Liver (tissue), 9 donors: ENCODE results near the gene ST3GAL2. TPM values are rescaled to one million over a fixed set of nuclear protein-coding genes. Genes with fewer than 3 reads are reported as not detected.

Experiments used
- DNase-seq: peaks from one replicate; pipeline ENCODE4 v3.0.0-alpha.2; 2017; ENCODE audit warnings: low spot score
- H3K27ac ChIP-seq, 2 donors: one replicate each; pipeline ENCODE4 v1.7.0; 2013; ENCODE audit warnings: inconsistent platforms in 2 of 2, low read length in 2 of 2, control low read depth in 1 of 2, low read depth in 1 of 2, mild to moderate bottlenecking in 1 of 2
- H3K27me3 ChIP-seq, 4 donors: one replicate each; pipeline versions ENCODE4 v1.6.1 to v1.7.0; 2013; ENCODE audit warnings: low read length in 3 of 4, inconsistent platforms in 1 of 4, mild to moderate bottlenecking in 1 of 4, moderate library complexity in 1 of 4; ENCODE audit not compliant: control insufficient read depth in 4 of 4, insufficient read depth in 4 of 4
- H3K36me3 ChIP-seq, 4 donors: one replicate each; pipeline versions ENCODE4 v1.6.1 to v1.7.0; 2013; ENCODE audit warnings: low read length in 3 of 4, mild to moderate bottlenecking in 3 of 4, low read depth in 1 of 4, moderate library complexity in 1 of 4; ENCODE audit not compliant: control insufficient read depth in 4 of 4, insufficient read depth in 3 of 4
- H3K4me1 ChIP-seq, 4 donors: one replicate each; pipeline versions ENCODE4 v1.6.1 to v1.7.0; 2013; ENCODE audit warnings: low read length in 3 of 4, mild to moderate bottlenecking in 3 of 4, moderate library complexity in 1 of 4; ENCODE audit not compliant: control insufficient read depth in 4 of 4, insufficient read depth in 4 of 4
- H3K4me3 ChIP-seq, 3 donors: one replicate each; pipeline versions ENCODE4 v1.6.1 to v1.7.0; 2013; ENCODE audit warnings: low read length in 3 of 3, control low read depth in 1 of 3, low read depth in 1 of 3, mild to moderate bottlenecking in 1 of 3
- H3K9ac ChIP-seq, 2 donors: one replicate each; pipeline ENCODE4 v1.7.0; 2013; ENCODE audit warnings: low read length in 2 of 2, mild to moderate bottlenecking in 2 of 2, moderate library complexity in 2 of 2, control low read depth in 1 of 2, low read depth in 1 of 2
- H3K9me3 ChIP-seq, 4 donors: one replicate each; pipeline versions ENCODE4 v1.6.1 to v1.7.0; 2013; ENCODE audit warnings: low read length in 3 of 4; ENCODE audit not compliant: control insufficient read depth in 4 of 4
- EGR1 ChIP-seq, 2 donors: IDR thresholded peaks; 2 replicates each; pipeline ENCODE4 v1.6.1; 2016 to 2018; ENCODE audit warnings: antibody characterized with exemption in 2 of 2, low read depth in 2 of 2
- FOXA1 ChIP-seq: IDR thresholded peaks from 2 replicates; pipeline ENCODE4 v1.6.1; 2016; ENCODE audit warnings: antibody characterized with exemption
- HNF4A ChIP-seq, 2 donors: conservative IDR thresholded peaks; 2 replicates each; pipeline ENCODE4 v1.6.1; 2016; ENCODE audit warnings: antibody characterized with exemption in 2 of 2, mild to moderate bottlenecking in 2 of 2
- JUND ChIP-seq, 2 donors: IDR thresholded peaks; 2 replicates each; pipeline ENCODE4 v1.6.1; 2016; ENCODE audit warnings: antibody characterized with exemption in 2 of 2
- NR2F2 ChIP-seq: IDR thresholded peaks from 2 replicates; pipeline ENCODE4 v1.6.1; 2016; ENCODE audit warnings: antibody characterized with exemption
- RAD21 ChIP-seq, 2 donors: IDR thresholded peaks; 2 replicates each; pipeline ENCODE4 v1.6.1; 2016; ENCODE audit warnings: antibody characterized with exemption in 2 of 2, mild to moderate bottlenecking in 2 of 2
- RXRA ChIP-seq, 2 donors: IDR thresholded peaks; 2 replicates each; pipeline ENCODE4 v1.6.1; 2017 to 2018; ENCODE audit warnings: antibody characterized with exemption in 2 of 2, mild to moderate bottlenecking in 1 of 2
- SP1 ChIP-seq: IDR thresholded peaks from 2 replicates; pipeline ENCODE4 v1.6.1; 2018; ENCODE audit warnings: antibody characterized with exemption, mild to moderate bottlenecking
- TAF1 ChIP-seq: conservative IDR thresholded peaks from 2 replicates; pipeline ENCODE4 v1.6.1; 2016; ENCODE audit warnings: antibody characterized with exemption, mild to moderate bottlenecking
- YY1 ChIP-seq: IDR thresholded peaks from 2 replicates; pipeline ENCODE4 v1.6.1; 2016; ENCODE audit warnings: antibody characterized with exemption, mild to moderate bottlenecking
- WGBS: extraction: QIAGEN DNeasy Blood & Tissue Kit; methylation state at CpG from one replicate; pipeline ENCODE4 v1.1.7; 2013; 5-methylcytosine and 5-hydroxymethylcytosine counted together
- polyA plus RNA-seq, 2 donors: library from polyadenylated mRNA; stranded (reverse) in 1 of 2; unstranded in 1 of 2; fragments of 200-250 nt in 1 of 2; fragments of >200 nt in 1 of 2; fragmentation: Nextera tagmentation in 1 of 2; extraction: Ambion mirVana in 1 of 2; gene quantifications; one replicate each; pipeline versions ENCODE4 v1.2.1 to v1.2.3, GENCODE V29; 2013 to 2015
- total RNA-seq, 2 donors: library from RNA; depleted of rRNA; stranded (reverse); fragments of >200 nt; gene quantifications; one replicate each; pipeline ENCODE4 v1.2.3, GENCODE V29; 2014
- TF ChIP-seq, protein P1 (sequence below): IDR thresholded peaks from 2 replicates; pipeline ENCODE4 v1.6.1; 2016; ENCODE audit warnings: antibody characterized with exemption
- TF ChIP-seq, protein P2 (sequence below): IDR thresholded peaks from 2 replicates; pipeline ENCODE4 v1.6.1; 2016; ENCODE audit warnings: antibody characterized with exemption
- TF ChIP-seq, protein P3 (sequence below): IDR thresholded peaks from 2 replicates; pipeline ENCODE4 v1.6.1; 2016; ENCODE audit warnings: antibody characterized with exemption
- TF ChIP-seq, protein P4 (sequence below): fragments of 150-350 bp; IDR thresholded peaks from 2 replicates; pipeline ENCODE4 v1.5.1; 2017; ENCODE audit warnings: improper control_type of control experiment, low read depth, low read length; ENCODE audit not compliant: missing input control
- TF ChIP-seq, protein P5 (sequence below): IDR thresholded peaks from 2 replicates; pipeline ENCODE4 v1.6.1; 2016; ENCODE audit warnings: antibody characterized with exemption, mild to moderate bottlenecking
- donor health status: healthy.
- donor health status: healthy.
- donor health status: healthy.
- donor health status: healthy.
- donor health status: healthy.

ST3GAL2 gene
- total and polyA plus RNA-seq, 4 donors: 3.9 to 53.1 (median 12.9) TPM

DNA sequence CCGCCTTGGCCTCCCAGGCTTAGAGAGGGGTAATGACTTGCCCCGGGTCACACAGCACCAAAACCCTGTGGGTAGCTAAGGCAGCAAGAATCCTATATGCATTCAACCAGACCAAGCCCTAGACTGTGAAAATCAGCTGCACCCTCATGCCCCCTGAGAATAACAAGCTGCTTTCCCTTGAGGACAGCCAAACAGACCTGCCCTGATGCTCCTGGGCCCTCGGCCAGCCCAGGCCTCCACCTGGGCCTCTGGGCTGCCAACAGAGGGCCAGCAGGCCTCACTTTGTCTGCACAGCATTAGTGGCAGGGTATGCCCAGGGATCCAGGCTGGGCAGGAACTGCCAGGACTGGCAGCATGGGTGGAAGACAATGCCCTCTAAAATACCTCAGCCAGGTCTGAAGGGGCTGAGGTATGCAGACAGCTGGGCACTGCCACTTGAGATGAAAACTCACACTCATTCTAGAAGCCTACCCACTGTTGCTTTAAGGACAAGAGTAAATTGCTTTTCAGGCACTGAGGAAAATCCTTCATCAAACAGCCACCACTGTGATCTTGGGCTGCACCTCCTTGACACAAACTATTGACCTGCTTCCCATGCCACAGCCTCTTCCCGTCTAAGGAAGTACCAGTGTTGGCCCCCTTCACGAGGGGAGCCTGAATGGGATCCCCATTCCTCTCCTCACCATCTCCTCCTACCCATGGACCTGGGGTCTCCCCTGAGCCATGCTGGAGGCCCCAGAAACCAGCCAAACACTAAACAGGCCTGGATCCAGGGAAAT is 8.8 kb downstream of the ST3GAL2 start:
- DNase-seq: no peak
- peaks cover 30 to 46% (median 33%) of the 10 kb centered on the region in 4 donors for H3K4me1 ChIP-seq
- H3K4me3 ChIP-seq: no peak overlapping the region
- no peaks in the 10 kb centered on the region for H3K9me3 ChIP-seq
- H3K27me3 ChIP-seq: no peaks in the 10 kb centered on the region
- TF ChIP-seq NR2F2 (no peak), SP1 (no peak), RAD21 (IDR thresholded peaks at IDR 0.05) (no peak), JUND (IDR thresholded peaks at IDR 0.05) (no peak), FOXA1 (no peak), EGR1 (IDR thresholded peaks at IDR 0.05; ENCODE audit: low read depth in 2 of 2) (no peak)
- TF ChIP-seq, protein P1, sequence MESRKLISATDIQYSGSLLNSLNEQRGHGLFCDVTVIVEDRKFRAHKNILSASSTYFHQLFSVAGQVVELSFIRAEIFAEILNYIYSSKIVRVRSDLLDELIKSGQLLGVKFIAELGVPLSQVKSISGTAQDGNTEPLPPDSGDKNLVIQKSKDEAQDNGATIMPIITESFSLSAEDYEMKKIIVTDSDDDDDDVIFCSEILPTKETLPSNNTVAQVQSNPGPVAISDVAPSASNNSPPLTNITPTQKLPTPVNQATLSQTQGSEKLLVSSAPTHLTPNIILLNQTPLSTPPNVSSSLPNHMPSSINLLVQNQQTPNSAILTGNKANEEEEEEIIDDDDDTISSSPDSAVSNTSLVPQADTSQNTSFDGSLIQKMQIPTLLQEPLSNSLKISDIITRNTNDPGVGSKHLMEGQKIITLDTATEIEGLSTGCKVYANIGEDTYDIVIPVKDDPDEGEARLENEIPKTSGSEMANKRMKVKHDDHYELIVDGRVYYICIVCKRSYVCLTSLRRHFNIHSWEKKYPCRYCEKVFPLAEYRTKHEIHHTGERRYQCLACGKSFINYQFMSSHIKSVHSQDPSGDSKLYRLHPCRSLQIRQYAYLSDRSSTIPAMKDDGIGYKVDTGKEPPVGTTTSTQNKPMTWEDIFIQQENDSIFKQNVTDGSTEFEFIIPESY: no peak
- TF ChIP-seq, protein P2, sequence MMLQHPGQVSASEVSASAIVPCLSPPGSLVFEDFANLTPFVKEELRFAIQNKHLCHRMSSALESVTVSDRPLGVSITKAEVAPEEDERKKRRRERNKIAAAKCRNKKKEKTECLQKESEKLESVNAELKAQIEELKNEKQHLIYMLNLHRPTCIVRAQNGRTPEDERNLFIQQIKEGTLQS: no peak
- TF ChIP-seq, protein P3, sequence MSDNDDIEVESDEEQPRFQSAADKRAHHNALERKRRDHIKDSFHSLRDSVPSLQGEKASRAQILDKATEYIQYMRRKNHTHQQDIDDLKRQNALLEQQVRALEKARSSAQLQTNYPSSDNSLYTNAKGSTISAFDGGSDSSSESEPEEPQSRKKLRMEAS: no peak
- TF ChIP-seq, protein P4, sequence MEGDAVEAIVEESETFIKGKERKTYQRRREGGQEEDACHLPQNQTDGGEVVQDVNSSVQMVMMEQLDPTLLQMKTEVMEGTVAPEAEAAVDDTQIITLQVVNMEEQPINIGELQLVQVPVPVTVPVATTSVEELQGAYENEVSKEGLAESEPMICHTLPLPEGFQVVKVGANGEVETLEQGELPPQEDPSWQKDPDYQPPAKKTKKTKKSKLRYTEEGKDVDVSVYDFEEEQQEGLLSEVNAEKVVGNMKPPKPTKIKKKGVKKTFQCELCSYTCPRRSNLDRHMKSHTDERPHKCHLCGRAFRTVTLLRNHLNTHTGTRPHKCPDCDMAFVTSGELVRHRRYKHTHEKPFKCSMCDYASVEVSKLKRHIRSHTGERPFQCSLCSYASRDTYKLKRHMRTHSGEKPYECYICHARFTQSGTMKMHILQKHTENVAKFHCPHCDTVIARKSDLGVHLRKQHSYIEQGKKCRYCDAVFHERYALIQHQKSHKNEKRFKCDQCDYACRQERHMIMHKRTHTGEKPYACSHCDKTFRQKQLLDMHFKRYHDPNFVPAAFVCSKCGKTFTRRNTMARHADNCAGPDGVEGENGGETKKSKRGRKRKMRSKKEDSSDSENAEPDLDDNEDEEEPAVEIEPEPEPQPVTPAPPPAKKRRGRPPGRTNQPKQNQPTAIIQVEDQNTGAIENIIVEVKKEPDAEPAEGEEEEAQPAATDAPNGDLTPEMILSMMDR: no peak
- peak overlapping the region; percentile 39 to 70 for H3K27ac ChIP-seq
- 74% methylated on average over 5 of the region's 5 CpGs for WGBS
- H3K36me3 ChIP-seq: no peaks in the 10 kb centered on the region
- no peak overlapping the region for H3K9ac ChIP-seq

DNA sequence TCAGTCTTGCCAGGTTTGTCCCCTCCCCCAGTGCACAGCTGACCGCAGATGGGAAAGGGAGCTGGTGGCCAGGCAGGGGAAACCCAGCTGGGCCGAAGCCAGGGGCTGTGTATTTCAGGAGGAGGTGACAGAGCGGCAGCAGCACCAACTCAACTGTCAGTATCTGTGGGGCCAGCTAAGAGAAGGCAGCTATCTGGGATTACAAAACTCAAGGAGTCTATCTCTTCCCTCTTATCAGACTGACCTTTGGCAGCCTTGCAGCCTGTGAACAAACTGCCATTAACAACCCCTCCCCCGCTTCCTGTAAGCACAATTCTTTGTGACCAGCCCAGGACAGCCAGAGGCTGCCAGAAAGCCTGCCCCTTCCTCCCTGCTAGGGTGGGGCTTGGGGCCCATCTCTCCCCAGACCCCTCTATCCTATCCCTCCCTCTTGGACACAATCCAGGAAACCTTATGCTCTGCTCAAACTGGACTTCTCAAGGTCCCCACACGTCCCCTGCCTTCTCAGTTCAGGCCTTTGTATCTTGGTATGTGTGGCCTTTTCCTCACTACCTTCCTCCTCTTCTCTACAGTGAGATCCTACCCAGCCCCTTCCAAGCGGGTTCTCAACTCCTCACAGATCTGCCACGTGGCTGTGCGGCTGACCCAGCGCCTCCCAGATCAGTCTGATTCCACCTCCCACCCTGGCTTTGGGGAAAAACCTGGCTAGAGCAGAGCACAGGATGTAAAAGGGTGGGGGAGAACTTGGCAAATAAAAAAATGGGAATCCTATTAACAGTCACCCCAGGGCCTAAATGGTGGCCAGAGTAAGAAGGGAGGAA is 10.5 kb downstream of the ST3GAL2 start:
- Histone ChIP-seq H3K4me1 (peaks cover 26 to 39% (median 31%) of the 10 kb centered on the region in 4 donors), H3K27me3 (no peaks in the 10 kb centered on the region), H3K9ac (peak overlapping the region; percentile 0 to 34), H3K4me3 (no peak overlapping the region), H3K27ac (peak overlapping the region; percentile 72 to 88), H3K36me3 (no peaks in the 10 kb centered on the region), H3K9me3 (no peaks in the 10 kb centered on the region)
- 12% methylated on average over 9 of the region's 9 CpGs for WGBS
- peak; percentile 90 for DNase-seq
- TF ChIP-seq FOXA1 (peak; percentile 88), EGR1 (IDR thresholded peaks at IDR 0.05; ENCODE audit: low read depth in 2 of 2) (peak; percentile 48 to 77), RAD21 (IDR thresholded peaks at IDR 0.05) (peak; percentile 38 to 63), NR2F2 (peak; percentile 99), HNF4A (conservative IDR thresholded peaks at IDR 0.05) (peak; percentile 84 to 89), TAF1 (peak; percentile 67), YY1 (peak; percentile 88), SP1 (peak; percentile 94), RXRA (IDR thresholded peaks at IDR 0.05) (peak; percentile 87 to 93)
- TF ChIP-seq, protein P4: no peak
- TF ChIP-seq, protein P5, sequence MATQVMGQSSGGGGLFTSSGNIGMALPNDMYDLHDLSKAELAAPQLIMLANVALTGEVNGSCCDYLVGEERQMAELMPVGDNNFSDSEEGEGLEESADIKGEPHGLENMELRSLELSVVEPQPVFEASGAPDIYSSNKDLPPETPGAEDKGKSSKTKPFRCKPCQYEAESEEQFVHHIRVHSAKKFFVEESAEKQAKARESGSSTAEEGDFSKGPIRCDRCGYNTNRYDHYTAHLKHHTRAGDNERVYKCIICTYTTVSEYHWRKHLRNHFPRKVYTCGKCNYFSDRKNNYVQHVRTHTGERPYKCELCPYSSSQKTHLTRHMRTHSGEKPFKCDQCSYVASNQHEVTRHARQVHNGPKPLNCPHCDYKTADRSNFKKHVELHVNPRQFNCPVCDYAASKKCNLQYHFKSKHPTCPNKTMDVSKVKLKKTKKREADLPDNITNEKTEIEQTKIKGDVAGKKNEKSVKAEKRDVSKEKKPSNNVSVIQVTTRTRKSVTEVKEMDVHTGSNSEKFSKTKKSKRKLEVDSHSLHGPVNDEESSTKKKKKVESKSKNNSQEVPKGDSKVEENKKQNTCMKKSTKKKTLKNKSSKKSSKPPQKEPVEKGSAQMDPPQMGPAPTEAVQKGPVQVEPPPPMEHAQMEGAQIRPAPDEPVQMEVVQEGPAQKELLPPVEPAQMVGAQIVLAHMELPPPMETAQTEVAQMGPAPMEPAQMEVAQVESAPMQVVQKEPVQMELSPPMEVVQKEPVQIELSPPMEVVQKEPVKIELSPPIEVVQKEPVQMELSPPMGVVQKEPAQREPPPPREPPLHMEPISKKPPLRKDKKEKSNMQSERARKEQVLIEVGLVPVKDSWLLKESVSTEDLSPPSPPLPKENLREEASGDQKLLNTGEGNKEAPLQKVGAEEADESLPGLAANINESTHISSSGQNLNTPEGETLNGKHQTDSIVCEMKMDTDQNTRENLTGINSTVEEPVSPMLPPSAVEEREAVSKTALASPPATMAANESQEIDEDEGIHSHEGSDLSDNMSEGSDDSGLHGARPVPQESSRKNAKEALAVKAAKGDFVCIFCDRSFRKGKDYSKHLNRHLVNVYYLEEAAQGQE: no peak
- TF ChIP-seq, protein P1: peak; percentile 85
- TF ChIP-seq, protein P2: peak; percentile 75
